Loucy (cell line): ENCODE data around the gene SLC27A5.

Experiments
- EZH2phosphoT487 ChIP-seq: fragments of 200-600 bp; IDR thresholded peaks from 2 replicates; pipeline ENCODE4 v1.6.1; 2018; ENCODE audit warnings: antibody characterized with exemption, mild to moderate bottlenecking, moderate library complexity, borderline replicate concordance
- TF ChIP-seq, protein P1 (sequence below): fragments of 200-600 bp; sonication (generic); conservative IDR thresholded peaks from 2 replicates; pipeline ENCODE4 v1.5.1; 2014; ENCODE audit warnings: mild to moderate bottlenecking, antibody characterized with exemption, low read length

DNA sequence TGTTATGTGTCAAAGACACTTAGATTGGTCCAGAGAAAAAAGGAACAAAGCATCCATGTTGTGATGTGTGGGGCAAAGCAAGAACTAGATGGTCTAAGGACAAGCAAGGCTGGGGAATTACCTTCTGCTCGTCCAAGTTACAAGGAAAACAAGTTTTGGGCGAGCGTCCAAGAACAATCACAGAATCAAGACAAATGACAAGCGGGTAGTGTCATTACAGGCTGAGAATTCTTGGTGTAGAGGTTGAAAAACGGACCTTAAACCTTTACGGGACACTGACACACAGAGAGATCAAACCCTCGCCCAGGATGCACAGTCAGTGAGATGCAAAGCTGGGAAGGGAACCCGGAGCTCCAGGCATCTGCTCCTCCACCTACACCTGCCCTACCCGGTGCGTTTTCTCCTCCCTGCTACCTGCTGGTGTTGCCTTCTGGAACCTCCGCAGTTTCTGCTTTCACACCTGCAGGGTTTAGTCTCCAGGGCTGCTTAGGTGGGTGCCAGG, 60.9 kb downstream of the SLC27A5 start:
- TF ChIP-seq, protein P1, sequence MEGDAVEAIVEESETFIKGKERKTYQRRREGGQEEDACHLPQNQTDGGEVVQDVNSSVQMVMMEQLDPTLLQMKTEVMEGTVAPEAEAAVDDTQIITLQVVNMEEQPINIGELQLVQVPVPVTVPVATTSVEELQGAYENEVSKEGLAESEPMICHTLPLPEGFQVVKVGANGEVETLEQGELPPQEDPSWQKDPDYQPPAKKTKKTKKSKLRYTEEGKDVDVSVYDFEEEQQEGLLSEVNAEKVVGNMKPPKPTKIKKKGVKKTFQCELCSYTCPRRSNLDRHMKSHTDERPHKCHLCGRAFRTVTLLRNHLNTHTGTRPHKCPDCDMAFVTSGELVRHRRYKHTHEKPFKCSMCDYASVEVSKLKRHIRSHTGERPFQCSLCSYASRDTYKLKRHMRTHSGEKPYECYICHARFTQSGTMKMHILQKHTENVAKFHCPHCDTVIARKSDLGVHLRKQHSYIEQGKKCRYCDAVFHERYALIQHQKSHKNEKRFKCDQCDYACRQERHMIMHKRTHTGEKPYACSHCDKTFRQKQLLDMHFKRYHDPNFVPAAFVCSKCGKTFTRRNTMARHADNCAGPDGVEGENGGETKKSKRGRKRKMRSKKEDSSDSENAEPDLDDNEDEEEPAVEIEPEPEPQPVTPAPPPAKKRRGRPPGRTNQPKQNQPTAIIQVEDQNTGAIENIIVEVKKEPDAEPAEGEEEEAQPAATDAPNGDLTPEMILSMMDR = no peak
- no peak for TF ChIP-seq EZH2phosphoT487
